ENCODE measurements around the gene ZNF655. TPM values are rescaled to one million over a fixed set of nuclear protein-coding genes. Genes with fewer than 3 reads are reported as not detected.

The ZNF655 gene
- total RNA-seq, 1 experiment from 2014 or later = 40.4 TPM

DNA sequence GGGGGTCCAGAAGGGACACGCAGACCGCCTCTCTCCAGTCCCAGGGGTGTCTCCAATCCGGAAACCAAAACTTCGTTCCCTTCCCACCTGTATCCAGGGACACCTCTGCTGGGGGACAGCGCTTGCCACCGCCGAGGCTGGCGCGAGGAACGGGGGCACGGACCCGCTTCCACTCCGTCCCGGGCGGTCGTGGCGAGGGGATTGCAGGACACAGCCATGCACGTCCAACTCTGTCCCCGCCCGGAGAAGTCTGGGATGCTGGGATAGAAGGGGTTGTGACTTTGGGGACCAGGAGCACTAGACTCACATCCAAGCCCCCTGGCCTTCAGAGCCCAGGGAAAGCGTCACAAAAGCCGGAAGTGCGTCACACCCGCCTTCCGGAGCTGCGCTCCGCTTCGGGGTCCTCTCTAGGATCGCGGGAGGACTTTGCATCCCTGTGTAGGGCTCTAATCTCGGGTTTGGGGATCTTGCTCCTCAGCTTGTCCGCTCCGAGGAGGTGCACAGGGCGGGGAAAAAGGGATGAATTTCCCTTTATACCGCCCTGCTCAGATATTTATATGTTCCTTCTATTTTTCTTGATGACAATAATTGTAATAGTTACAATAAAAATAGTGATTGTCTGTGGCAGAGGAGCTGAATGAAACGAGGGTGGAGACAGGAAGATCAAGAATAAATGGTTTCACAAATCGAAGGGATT lies 6.5 kb upstream of the ZNF655 start, which contains the start of gene FAM200A (continued):
- TF ChIP-seq, protein P1, sequence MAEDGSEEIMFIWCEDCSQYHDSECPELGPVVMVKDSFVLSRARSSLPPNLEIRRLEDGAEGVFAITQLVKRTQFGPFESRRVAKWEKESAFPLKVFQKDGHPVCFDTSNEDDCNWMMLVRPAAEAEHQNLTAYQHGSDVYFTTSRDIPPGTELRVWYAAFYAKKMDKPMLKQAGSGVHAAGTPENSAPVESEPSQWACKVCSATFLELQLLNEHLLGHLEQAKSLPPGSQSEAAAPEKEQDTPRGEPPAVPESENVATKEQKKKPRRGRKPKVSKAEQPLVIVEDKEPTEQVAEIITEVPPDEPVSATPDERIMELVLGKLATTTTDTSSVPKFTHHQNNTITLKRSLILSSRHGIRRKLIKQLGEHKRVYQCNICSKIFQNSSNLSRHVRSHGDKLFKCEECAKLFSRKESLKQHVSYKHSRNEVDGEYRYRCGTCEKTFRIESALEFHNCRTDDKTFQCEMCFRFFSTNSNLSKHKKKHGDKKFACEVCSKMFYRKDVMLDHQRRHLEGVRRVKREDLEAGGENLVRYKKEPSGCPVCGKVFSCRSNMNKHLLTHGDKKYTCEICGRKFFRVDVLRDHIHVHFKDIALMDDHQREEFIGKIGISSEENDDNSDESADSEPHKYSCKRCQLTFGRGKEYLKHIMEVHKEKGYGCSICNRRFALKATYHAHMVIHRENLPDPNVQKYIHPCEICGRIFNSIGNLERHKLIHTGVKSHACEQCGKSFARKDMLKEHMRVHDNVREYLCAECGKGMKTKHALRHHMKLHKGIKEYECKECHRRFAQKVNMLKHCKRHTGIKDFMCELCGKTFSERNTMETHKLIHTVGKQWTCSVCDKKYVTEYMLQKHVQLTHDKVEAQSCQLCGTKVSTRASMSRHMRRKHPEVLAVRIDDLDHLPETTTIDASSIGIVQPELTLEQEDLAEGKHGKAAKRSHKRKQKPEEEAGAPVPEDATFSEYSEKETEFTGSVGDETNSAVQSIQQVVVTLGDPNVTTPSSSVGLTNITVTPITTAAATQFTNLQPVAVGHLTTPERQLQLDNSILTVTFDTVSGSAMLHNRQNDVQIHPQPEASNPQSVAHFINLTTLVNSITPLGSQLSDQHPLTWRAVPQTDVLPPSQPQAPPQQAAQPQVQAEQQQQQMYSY (CRISPR knock-in tag; IDR thresholded peaks at IDR 0.05) = 0 out of 2 replicates have a peak, but pooled peaks have one; percentile 16
- no peak for TF ChIP-seq PRRX2 (CRISPR knock-in tag; IDR thresholded peaks at IDR 0.05)
- no peak for TF ChIP-seq ZNF532 (CRISPR knock-in tag; IDR thresholded peaks at IDR 0.05; ENCODE audit: borderline replicate concordance)
- no peak for TF ChIP-seq PREB (CRISPR knock-in tag; IDR thresholded peaks at IDR 0.05; ENCODE audit: borderline replicate concordance)
- no peak for TF ChIP-seq GTF2I (CRISPR knock-in tag; conservative IDR thresholded peaks at IDR 0.05)
- TF ChIP-seq, protein P2, sequence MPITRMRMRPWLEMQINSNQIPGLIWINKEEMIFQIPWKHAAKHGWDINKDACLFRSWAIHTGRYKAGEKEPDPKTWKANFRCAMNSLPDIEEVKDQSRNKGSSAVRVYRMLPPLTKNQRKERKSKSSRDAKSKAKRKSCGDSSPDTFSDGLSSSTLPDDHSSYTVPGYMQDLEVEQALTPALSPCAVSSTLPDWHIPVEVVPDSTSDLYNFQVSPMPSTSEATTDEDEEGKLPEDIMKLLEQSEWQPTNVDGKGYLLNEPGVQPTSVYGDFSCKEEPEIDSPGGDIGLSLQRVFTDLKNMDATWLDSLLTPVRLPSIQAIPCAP (CRISPR knock-in tag; IDR thresholded peaks at IDR 0.05) = 0 out of 2 replicates have a peak, but pooled peaks have one; percentile 17
- TF ChIP-seq, protein P3, sequence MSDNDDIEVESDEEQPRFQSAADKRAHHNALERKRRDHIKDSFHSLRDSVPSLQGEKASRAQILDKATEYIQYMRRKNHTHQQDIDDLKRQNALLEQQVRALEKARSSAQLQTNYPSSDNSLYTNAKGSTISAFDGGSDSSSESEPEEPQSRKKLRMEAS (CRISPR knock-in tag; IDR thresholded peaks at IDR 0.05) = peak; percentile 67
- peak; percentile 70 for TF ChIP-seq E2F5 (CRISPR knock-in tag; IDR thresholded peaks at IDR 0.05)
- TF ChIP-seq, protein P4, sequence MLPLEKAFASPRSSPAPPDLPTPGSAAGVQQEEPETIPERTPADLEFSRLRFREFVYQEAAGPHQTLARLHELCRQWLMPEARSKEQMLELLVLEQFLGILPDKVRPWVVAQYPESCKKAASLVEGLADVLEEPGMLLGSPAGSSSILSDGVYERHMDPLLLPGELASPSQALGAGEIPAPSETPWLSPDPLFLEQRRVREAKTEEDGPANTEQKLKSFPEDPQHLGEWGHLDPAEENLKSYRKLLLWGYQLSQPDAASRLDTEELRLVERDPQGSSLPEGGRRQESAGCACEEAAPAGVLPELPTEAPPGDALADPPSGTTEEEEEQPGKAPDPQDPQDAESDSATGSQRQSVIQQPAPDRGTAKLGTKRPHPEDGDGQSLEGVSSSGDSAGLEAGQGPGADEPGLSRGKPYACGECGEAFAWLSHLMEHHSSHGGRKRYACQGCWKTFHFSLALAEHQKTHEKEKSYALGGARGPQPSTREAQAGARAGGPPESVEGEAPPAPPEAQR (CRISPR knock-in tag; IDR thresholded peaks at IDR 0.05) = no peak
- TF ChIP-seq HMGA2 (CRISPR knock-in tag; IDR thresholded peaks at IDR 0.05) = no peak
- TF ChIP-seq, protein P5, sequence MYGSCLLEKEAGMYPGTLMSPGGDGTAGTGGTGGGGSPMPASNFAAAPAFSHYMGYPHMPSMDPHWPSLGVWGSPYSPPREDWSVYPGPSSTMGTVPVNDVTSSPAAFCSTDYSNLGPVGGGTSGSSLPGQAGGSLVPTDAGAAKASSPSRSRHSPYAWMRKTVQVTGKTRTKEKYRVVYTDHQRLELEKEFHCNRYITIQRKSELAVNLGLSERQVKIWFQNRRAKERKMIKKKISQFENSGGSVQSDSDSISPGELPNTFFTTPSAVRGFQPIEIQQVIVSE (CRISPR knock-in tag; IDR thresholded peaks at IDR 0.05; ENCODE audit: borderline replicate concordance) = no peak
- TF ChIP-seq JUN (CRISPR knock-in tag; IDR thresholded peaks at IDR 0.05) = no peak
- TF ChIP-seq, protein P6, sequence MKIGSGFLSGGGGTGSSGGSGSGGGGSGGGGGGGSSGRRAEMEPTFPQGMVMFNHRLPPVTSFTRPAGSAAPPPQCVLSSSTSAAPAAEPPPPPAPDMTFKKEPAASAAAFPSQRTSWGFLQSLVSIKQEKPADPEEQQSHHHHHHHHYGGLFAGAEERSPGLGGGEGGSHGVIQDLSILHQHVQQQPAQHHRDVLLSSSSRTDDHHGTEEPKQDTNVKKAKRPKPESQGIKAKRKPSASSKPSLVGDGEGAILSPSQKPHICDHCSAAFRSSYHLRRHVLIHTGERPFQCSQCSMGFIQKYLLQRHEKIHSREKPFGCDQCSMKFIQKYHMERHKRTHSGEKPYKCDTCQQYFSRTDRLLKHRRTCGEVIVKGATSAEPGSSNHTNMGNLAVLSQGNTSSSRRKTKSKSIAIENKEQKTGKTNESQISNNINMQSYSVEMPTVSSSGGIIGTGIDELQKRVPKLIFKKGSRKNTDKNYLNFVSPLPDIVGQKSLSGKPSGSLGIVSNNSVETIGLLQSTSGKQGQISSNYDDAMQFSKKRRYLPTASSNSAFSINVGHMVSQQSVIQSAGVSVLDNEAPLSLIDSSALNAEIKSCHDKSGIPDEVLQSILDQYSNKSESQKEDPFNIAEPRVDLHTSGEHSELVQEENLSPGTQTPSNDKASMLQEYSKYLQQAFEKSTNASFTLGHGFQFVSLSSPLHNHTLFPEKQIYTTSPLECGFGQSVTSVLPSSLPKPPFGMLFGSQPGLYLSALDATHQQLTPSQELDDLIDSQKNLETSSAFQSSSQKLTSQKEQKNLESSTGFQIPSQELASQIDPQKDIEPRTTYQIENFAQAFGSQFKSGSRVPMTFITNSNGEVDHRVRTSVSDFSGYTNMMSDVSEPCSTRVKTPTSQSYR (CRISPR knock-in tag; IDR thresholded peaks at IDR 0.05) = no peak
- no peak for TF ChIP-seq RELA (CRISPR knock-in tag; IDR thresholded peaks at IDR 0.05; ENCODE audit: borderline replicate concordance)
- TF ChIP-seq ZNF317 (CRISPR knock-in tag; IDR thresholded peaks at IDR 0.05; ENCODE audit: borderline replicate concordance, low read depth) = no peak
- TF ChIP-seq CBFB (CRISPR knock-in tag; IDR thresholded peaks at IDR 0.05; ENCODE audit: low read depth) = no peak
- no peak for TF ChIP-seq SMAD4 (CRISPR knock-in tag; IDR thresholded peaks at IDR 0.05)

All from WTC11 (cell line).